ENCODE results near the gene AMOTL2.

Gene AMOTL2

GRCh38 chr3:134333522-134334181, 40.6 kb downstream of the AMOTL2 start:
- DNase-seq = peak; percentile 99

- no peak for DNase-seq
Observed at GRCh38 chr3:134332344-134332743, 41.9 kb downstream of the AMOTL2 start.

- no peak for DNase-seq
Observed at GRCh38 chr3:134331811-134332199, 42.4 kb downstream of the AMOTL2 start.

GRCh38 chr3:134330883-134331810, 43.1 kb downstream of the AMOTL2 start:
- peak; percentile 95 for DNase-seq

GRCh38 chr3:134328846-134329245, 45.4 kb downstream of the AMOTL2 start:
- DNase-seq = no peak

- peak; percentile 98 for DNase-seq
Observed at GRCh38 chr3:134328147-134328591, 46.1 kb downstream of the AMOTL2 start.

GRCh38 chr3:134327594-134327975, 46.7 kb downstream of the AMOTL2 start:
- peak; percentile 86 for DNase-seq

- peak; percentile 100 for DNase-seq
Observed at GRCh38 chr3:134326760-134327593, 47.3 kb downstream of the AMOTL2 start.

GRCh38 chr3:134326126-134326525, 48.1 kb downstream of the AMOTL2 start:
- DNase-seq = no peak

- DNase-seq = no peak
Observed at GRCh38 chr3:134325706-134326105, 48.5 kb downstream of the AMOTL2 start.

GRCh38 chr3:134325061-134325705, 49.1 kb downstream of the AMOTL2 start:
- DNase-seq = peak; percentile 84

GRCh38 chr3:134323966-134324962, 50.0 kb downstream of the AMOTL2 start:
- DNase-seq = no peak

GRCh38 chr3:134322286-134322685, 52.0 kb downstream of the AMOTL2 start:
- DNase-seq = no peak

GRCh38 chr3:134320749-134321148, 53.5 kb downstream of the AMOTL2 start:
- DNase-seq = no peak

- DNase-seq = no peak
Observed at GRCh38 chr3:134319931-134320330, 54.3 kb downstream of the AMOTL2 start.

GRCh38 chr3:134318166-134318565, 56.1 kb downstream of the AMOTL2 start:
- DNase-seq = no peak

- peak; percentile 90 for DNase-seq
Observed at GRCh38 chr3:134317106-134317947, 56.9 kb downstream of the AMOTL2 start.

GRCh38 chr3:134315286-134316106, 58.8 kb downstream of the AMOTL2 start:
- peak; percentile 98 for DNase-seq

All from fibroblast of skin of scalp (primary cell).